HepG2 (cell line): ENCODE data around the gene KIFC1. TPM values are rescaled to one million over a fixed set of nuclear protein-coding genes. Genes with fewer than 3 reads are reported as not detected.

Source experiments
- ATAC-seq: fragments of 200-7000 bp; cut with Tn5 transposase; 3 replicates; pipeline ENCODE4 v1.9.1; 2020; ENCODE audit warnings: mild to moderate bottlenecking, moderate library complexity
- BruUV-seq: library from RNA; stranded (reverse); fragments of 400-500 nt; replicated peaks from 2 replicates; lab custom pipeline; 2021; lab: Mats Ljungman, UMichigan
- CTCF ChIA-PET: fragments of 300-600 bp; formaldehyde crosslinking; extraction: SDS; loops from one replicate; lab custom pipeline; 2021; ENCODE audit warnings: low total read pairs, inconsistent platforms, low intra/inter-chr PET ratio; lab: Yijun Ruan, JAX
- POLR2A ChIA-PET: fragments of 350-600 bp; sonication (Branson Sonifier 250); formaldehyde crosslinking; loops from one replicate; lab custom pipeline; 2020; ENCODE audit warnings: antibody characterized with exemption, inconsistent platforms; lab: Yijun Ruan, JAX
- DNase-seq: peaks from one replicate; pipeline ENCODE4 v3.0.0-alpha.2; 2015; ENCODE audit warnings: low spot score
- FAIRE-seq: peaks from 3 replicates; lab custom pipeline; 2011; peaks lifted over from hg19 to GRCh38; lab: Jason Lieb, UNC
- H2AFZ ChIP-seq: one replicate; pipeline ENCODE4 v1.6.1; 2011; ENCODE audit warnings: low read length, inconsistent platforms
- H3K27ac ChIP-seq: fragments of 300-600 bp; 3 replicates; pipeline ENCODE4 v1.8.0; 2011; ENCODE audit warnings: mixed run types, mild to moderate bottlenecking, mixed read lengths, low read length, inconsistent platforms; ENCODE audit not compliant: insufficient read depth; ENCODE audit errors: extremely low read length
- H3K27me3 ChIP-seq, 2 experiments: fragments of 200-600 bp in 1 of 2; 2 replicates in 1 of 2; 3 replicates in 1 of 2; pipeline versions ENCODE4 v1.6.0 to v1.8.0; 2011; ENCODE audit warnings: low read length in 2 of 2, mild to moderate bottlenecking in 2 of 2, moderate library complexity in 2 of 2, inconsistent platforms in 1 of 2; ENCODE audit not compliant: insufficient read depth in 2 of 2, control insufficient read depth in 1 of 2
- H3K36me3 ChIP-seq, 2 experiments: fragments of 200-600 bp in 1 of 2; replicated peaks in 1 of 2; 2 replicates in 1 of 2; 3 replicates in 1 of 2; pipeline versions ENCODE4 v1.5.1 to v1.8.0; 2011; ENCODE audit warnings: low read length in 2 of 2, inconsistent platforms in 1 of 2; ENCODE audit not compliant: insufficient read depth in 2 of 2, control insufficient read depth in 1 of 2
- H3K4me1 ChIP-seq: 2 replicates; pipeline ENCODE4 v1.5.1; 2012; ENCODE audit warnings: low read length, inconsistent platforms; ENCODE audit not compliant: insufficient read depth
- H3K4me2 ChIP-seq: 2 replicates; pipeline ENCODE4 v1.6.0; 2011; ENCODE audit warnings: low read depth, low read length, inconsistent platforms
- H3K4me3 ChIP-seq, 3 experiments: fragments of 200-600 bp in 1 of 3; sonication (generic), shearing (Covaris generic) in 1 of 3; replicated peaks in 1 of 3; 2 replicates each; pipeline ENCODE4 v1.5.1; 2011 to 2016; ENCODE audit warnings: low read length in 3 of 3, inconsistent platforms in 2 of 3, low read depth in 2 of 3, mild to moderate bottlenecking in 2 of 3, control low read depth in 1 of 3, mixed read lengths in 1 of 3; ENCODE audit not compliant: insufficient read depth in 1 of 3
- H3K79me2 ChIP-seq: one replicate; pipeline ENCODE4 v1.6.1; 2011; ENCODE audit warnings: low read length, inconsistent platforms; ENCODE audit not compliant: insufficient read depth
- H3K9ac ChIP-seq: 2 replicates; pipeline ENCODE4 v1.6.0; 2011; ENCODE audit warnings: mild to moderate bottlenecking, low read depth, low read length, inconsistent platforms; ENCODE audit not compliant: insufficient read depth
- H3K9me3 ChIP-seq: 2 replicates; pipeline ENCODE4 v1.5.1; 2012; ENCODE audit warnings: mild to moderate bottlenecking, low read length
- H4K20me1 ChIP-seq: 2 replicates; pipeline ENCODE4 v1.6.0; 2011; ENCODE audit warnings: inconsistent platforms, mild to moderate bottlenecking, low read length, moderate library complexity; ENCODE audit not compliant: insufficient read depth
- ARNT2 ChIP-seq: sonication (generic); formaldehyde crosslinking; IDR thresholded peaks from 2 replicates; pipeline ENCODE4 v1.8.0; 2022; ENCODE audit warnings: mild to moderate bottlenecking, low read depth, missing genetic modification reagents, moderate library complexity
- ATF7-NPFF ChIP-seq: sonication (generic); formaldehyde crosslinking; IDR thresholded peaks from 2 replicates; pipeline ENCODE4 v1.8.1; 2023; ENCODE audit warnings: mild to moderate bottlenecking, low read depth, missing genetic modification reagents, moderate library complexity
- BCL3 ChIP-seq: sonication (generic); formaldehyde crosslinking; IDR thresholded peaks from 2 replicates; pipeline ENCODE4 v1.5.1; 2020; ENCODE audit warnings: mild to moderate bottlenecking, missing genetic modification reagents, moderate library complexity
- CENPBD1 ChIP-seq: sonication (generic); formaldehyde crosslinking; IDR thresholded peaks from 2 replicates; pipeline ENCODE4 v1.8.0; 2022; ENCODE audit warnings: missing genetic modification reagents, low read depth, mild to moderate bottlenecking, borderline replicate concordance
- HNF4A ChIP-seq: sonication (generic); formaldehyde crosslinking; IDR thresholded peaks from 2 replicates; pipeline ENCODE4 v1.4.0; 2020; ENCODE audit warnings: missing genetic modification reagents
- KMT2A ChIP-seq: sonication (generic); formaldehyde crosslinking; IDR thresholded peaks from 2 replicates; pipeline ENCODE4 v1.4.0; 2020; ENCODE audit warnings: missing genetic modification reagents
- SATB2 ChIP-seq: sonication (generic); formaldehyde crosslinking; IDR thresholded peaks from 2 replicates; pipeline ENCODE4 v1.5.0; 2020; ENCODE audit warnings: missing genetic modification reagents
- TCF7L2 ChIP-seq: IDR thresholded peaks from 2 replicates; pipeline ENCODE4 v1.6.1; 2011; ENCODE audit warnings: mild to moderate bottlenecking, low read depth, low read length, moderate library complexity
- ZC3H4 ChIP-seq: sonication (generic); formaldehyde crosslinking; IDR thresholded peaks from 2 replicates; pipeline ENCODE4 v1.4.0; 2020; ENCODE audit warnings: missing genetic modification reagents, borderline replicate concordance
- ZMYM3 ChIP-seq: sonication (generic); formaldehyde crosslinking; IDR thresholded peaks from 2 replicates; pipeline ENCODE4 v1.5.1; 2020; ENCODE audit warnings: mild to moderate bottlenecking, missing genetic modification reagents
- ZNF674 ChIP-seq: sonication (generic); formaldehyde crosslinking; IDR thresholded peaks from 2 replicates; pipeline ENCODE4 v1.5.0; 2020; ENCODE audit warnings: low read depth, mild to moderate bottlenecking, missing genetic modification reagents
- WGBS: methylation state at CpG from one replicate; pipeline ENCODE4 v1.1.6; 2017; ENCODE audit warnings: low lambda C conversion rate; 5-methylcytosine and 5-hydroxymethylcytosine counted together
- in situ Hi-C: cut with HindIII; loops from 2 replicates; pipeline ENCODE4 v1.10.0; 2017; ENCODE audit warnings: low pct_unique_long_range_greater_than_20kb; ENCODE audit not compliant: extremely low pct_ligation_motif_present
- intact Hi-C: fragments of 100-400 bp; cut with micrococcal nuclease; formaldehyde crosslinking; loops from one replicate; pipeline ENCODE4 v1.10.0; 2022; ENCODE audit not compliant: unreplicated experiment
- polyA plus RNA-seq, 8 experiments: library from polyadenylated mRNA; depleted of rRNA in 3 of 8; stranded (reverse) in 7 of 8; unstranded in 1 of 8; fragments of >200 nt; fragmentation: Illumina TruSeq in 4 of 8; extraction: Trizol in 4 of 8; gene quantifications; 2 replicates each; pipeline versions ENCODE4 v1.2.1 to v1.2.3, GENCODE V29; 2011 to 2016; ENCODE audit warnings: low read depth in 4 of 8, missing spikeins in 1 of 8, mixed read lengths in 1 of 8; ENCODE audit not compliant: insufficient read depth in 1 of 8
- total RNA-seq, 5 experiments: library from RNA; depleted of rRNA; stranded (reverse); fragments of >200 nt; fragmentation: Illumina TruSeq; extraction: Trizol; gene quantifications; 2 replicates each; pipeline ENCODE4 v1.2.3, GENCODE V29; 2016; ENCODE audit warnings: low read depth in 1 of 5
- TF ChIP-seq, protein P1 (sequence below): sonication (generic); formaldehyde crosslinking; IDR thresholded peaks from 2 replicates; pipeline ENCODE4 v1.4.0; 2020; ENCODE audit warnings: mild to moderate bottlenecking, missing genetic modification reagents

KIFC1 gene
- total and polyA plus RNA-seq, 2 of the 13 experiments (the other 11 are each of a cell fraction or from before 2014, with no cell fraction given): 25.0 to 45.5 TPM

GRCh38 chr6:33443025-33443424, 51.4 kb downstream of the KIFC1 start:
- 94% methylated on average over 10 of the region's 17 CpGs for WGBS
- H2AFZ ChIP-seq: no peak overlapping the region
- no TSS peak for BruUV-seq
- no peak for ATAC-seq
- no peak overlapping the region for H3K27ac ChIP-seq
- ChIA-PET CTCF (no interaction called here), POLR2A (interaction anchor here (3.2 kb wide), 1 partner anchor 11 kb away, joined by 13 read pairs; the partner anchor contains the start of gene ZBTB9)
- H3K9me3 ChIP-seq: no peaks in the 10 kb centered on the region
- no peaks in the 10 kb centered on the region for H4K20me1 ChIP-seq
- no peaks in the 10 kb centered on the region for H3K4me1 ChIP-seq
- H3K9ac ChIP-seq: no peak overlapping the region
- DNase-seq: no peak
- H3K36me3 ChIP-seq: peaks cover 0 to 1% of the 10 kb centered on the region in 2 experiments; a peak in 1 of 5 replicates
- no peak for FAIRE-seq
- H3K4me2 ChIP-seq: no peak overlapping the region
- intact Hi-C loops (no loop called here), in situ Hi-C loops (no loop called here)
- no peaks in the 10 kb centered on the region; a peak in 1 of 5 replicates for H3K27me3 ChIP-seq
- TF ChIP-seq CENPBD1 (no peak), BCL3 (no peak)
- H3K79me2 ChIP-seq: no peaks in the 10 kb centered on the region
- H3K4me3 ChIP-seq: no peak overlapping the region

DNA sequence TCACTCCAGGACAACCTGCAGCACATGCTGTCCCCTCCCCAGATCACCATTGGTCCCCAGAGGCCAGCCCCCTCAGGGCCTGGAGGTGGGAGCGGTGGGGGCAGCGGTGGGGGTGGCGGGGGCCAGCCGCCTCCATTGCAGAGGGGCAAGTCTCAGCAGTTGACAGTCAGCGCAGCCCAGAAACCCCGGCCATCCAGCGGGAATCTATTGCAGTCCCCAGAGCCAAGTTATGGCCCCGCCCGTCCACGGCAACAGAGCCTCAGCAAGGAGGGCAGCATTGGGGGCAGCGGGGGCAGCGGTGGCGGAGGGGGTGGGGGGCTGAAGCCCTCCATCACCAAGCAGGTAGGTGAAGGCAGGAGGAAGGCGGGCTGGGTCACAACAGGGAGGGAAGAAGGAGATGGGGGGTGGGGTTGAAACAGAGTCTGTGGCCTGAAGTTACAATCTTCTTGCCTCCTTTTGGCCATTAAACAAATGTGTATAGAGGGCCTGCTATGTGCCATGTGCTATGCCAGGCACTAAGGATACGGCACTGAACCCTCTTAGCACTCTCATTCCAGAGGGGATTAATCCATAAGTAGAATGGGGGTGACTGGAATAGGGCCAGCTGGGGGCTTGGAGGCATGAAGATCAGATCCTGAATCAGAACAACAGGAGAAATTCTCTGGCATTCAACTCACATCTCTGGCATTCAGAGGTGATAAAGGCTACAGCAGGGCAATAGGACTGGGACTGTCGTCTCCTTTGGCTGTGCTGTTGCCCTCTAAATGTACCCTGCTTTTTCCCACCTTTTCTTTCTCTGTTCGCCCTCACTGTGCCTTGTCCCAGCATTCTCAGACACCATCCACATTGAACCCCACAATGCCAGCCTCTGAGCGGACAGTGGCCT, 52.2 kb downstream of the KIFC1 start:
- Histone ChIP-seq H2AFZ (no peak overlapping the region), H3K9me3 (no peaks in the 10 kb centered on the region), H3K27ac (no peak overlapping the region), H3K4me3 (no peak overlapping the region), H3K4me2 (no peak overlapping the region), H3K79me2 (no peaks in the 10 kb centered on the region), H3K27me3 (no peaks in the 10 kb centered on the region; a peak in 1 of 5 replicates), H3K9ac (no peak overlapping the region), H3K4me1 (no peaks in the 10 kb centered on the region), H4K20me1 (no peaks in the 10 kb centered on the region), H3K36me3 (no peaks in the 10 kb centered on the region)
- no TSS peak for BruUV-seq
- intact Hi-C loops: no loop called here
- ChIA-PET POLR2A (interaction anchor here (3.2 kb wide), 1 partner anchor 10 kb away, joined by 13 read pairs; the partner anchor contains the start of gene ZBTB9), CTCF (no interaction called here)
- DNase-seq (no peak), ATAC-seq (no peak), FAIRE-seq (no peak)
- 87% methylated on average over 18 of the region's 18 CpGs for WGBS
- in situ Hi-C loops: no loop called here
- no peak for TF ChIP-seq ZMYM3 (CRISPR knock-in tag)
- TF ChIP-seq ATF7-NPFF (CRISPR knock-in tag): no peak
- no peak for TF ChIP-seq ARNT2
- no peak for TF ChIP-seq HNF4A (CRISPR knock-in tag)
- no peak for TF ChIP-seq TCF7L2
- no peak for TF ChIP-seq ZNF674 (CRISPR knock-in tag)
- TF ChIP-seq SATB2 (CRISPR knock-in tag): no peak
- TF ChIP-seq, protein P1, sequence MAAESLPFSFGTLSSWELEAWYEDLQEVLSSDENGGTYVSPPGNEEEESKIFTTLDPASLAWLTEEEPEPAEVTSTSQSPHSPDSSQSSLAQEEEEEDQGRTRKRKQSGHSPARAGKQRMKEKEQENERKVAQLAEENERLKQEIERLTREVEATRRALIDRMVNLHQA (CRISPR knock-in tag): no peak
- TF ChIP-seq KMT2A (CRISPR knock-in tag): no peak
- no peak for TF ChIP-seq ZC3H4 (CRISPR knock-in tag)
